ENCODE measurements around the gene ULK3.

ULK3 gene

GRCh38 chr15:74787251-74788041 is 55.5 kb downstream of the ULK3 start (continued):
- peak; percentile 99 for TF ChIP-seq ZNF335 (tag by site-specific recombination; conservative IDR thresholded peaks at IDR 0.05)
- TF ChIP-seq SP3 (tag by site-specific recombination; IDR thresholded peaks at IDR 0.05): no peak
- TF ChIP-seq, protein P1, sequence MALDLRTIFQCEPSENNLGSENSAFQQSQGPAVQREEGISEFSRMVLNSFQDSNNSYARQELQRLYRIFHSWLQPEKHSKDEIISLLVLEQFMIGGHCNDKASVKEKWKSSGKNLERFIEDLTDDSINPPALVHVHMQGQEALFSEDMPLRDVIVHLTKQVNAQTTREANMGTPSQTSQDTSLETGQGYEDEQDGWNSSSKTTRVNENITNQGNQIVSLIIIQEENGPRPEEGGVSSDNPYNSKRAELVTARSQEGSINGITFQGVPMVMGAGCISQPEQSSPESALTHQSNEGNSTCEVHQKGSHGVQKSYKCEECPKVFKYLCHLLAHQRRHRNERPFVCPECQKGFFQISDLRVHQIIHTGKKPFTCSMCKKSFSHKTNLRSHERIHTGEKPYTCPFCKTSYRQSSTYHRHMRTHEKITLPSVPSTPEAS (tag by site-specific recombination; IDR thresholded peaks at IDR 0.05): peak; percentile 65; the same call in 1 of the 2 replicates
- TF ChIP-seq ZBTB44 (tag by site-specific recombination; IDR thresholded peaks at IDR 0.05): peak; percentile 94
- peak; percentile 89 for TF ChIP-seq ZNF2 (tag by site-specific recombination; IDR thresholded peaks at IDR 0.05)
- TF ChIP-seq, protein P2, sequence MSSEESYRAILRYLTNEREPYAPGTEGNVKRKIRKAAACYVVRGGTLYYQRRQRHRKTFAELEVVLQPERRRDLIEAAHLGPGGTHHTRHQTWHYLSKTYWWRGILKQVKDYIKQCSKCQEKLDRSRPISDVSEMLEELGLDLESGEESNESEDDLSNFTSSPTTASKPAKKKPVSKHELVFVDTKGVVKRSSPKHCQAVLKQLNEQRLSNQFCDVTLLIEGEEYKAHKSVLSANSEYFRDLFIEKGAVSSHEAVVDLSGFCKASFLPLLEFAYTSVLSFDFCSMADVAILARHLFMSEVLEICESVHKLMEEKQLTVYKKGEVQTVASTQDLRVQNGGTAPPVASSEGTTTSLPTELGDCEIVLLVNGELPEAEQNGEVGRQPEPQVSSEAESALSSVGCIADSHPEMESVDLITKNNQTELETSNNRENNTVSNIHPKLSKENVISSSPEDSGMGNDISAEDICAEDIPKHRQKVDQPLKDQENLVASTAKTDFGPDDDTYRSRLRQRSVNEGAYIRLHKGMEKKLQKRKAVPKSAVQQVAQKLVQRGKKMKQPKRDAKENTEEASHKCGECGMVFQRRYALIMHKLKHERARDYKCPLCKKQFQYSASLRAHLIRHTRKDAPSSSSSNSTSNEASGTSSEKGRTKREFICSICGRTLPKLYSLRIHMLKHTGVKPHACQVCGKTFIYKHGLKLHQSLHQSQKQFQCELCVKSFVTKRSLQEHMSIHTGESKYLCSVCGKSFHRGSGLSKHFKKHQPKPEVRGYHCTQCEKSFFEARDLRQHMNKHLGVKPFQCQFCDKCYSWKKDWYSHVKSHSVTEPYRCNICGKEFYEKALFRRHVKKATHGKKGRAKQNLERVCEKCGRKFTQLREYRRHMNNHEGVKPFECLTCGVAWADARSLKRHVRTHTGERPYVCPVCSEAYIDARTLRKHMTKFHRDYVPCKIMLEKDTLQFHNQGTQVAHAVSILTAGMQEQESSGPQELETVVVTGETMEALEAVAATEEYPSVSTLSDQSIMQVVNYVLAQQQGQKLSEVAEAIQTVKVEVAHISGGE (tag by site-specific recombination; conservative IDR thresholded peaks at IDR 0.05; ENCODE audit: low read depth): peak; percentile 54; the same call in 1 of the 2 replicates
- peak; percentile 31; the same call in 1 of the 2 replicates for TF ChIP-seq ZNF394 (tag by site-specific recombination; IDR thresholded peaks at IDR 0.05; ENCODE audit: borderline replicate concordance)
- TF ChIP-seq KLF10 (tag by site-specific recombination; IDR thresholded peaks at IDR 0.05): peak; percentile 33
- no peak for TF ChIP-seq PRDM1 (tag by site-specific recombination; IDR thresholded peaks at IDR 0.05)
- no peak for TF ChIP-seq ZNF155 (tag by site-specific recombination; IDR thresholded peaks at IDR 0.05)
- TF ChIP-seq FEZF1 (tag by site-specific recombination; IDR thresholded peaks at IDR 0.05): no peak
- TF ChIP-seq, protein P3, sequence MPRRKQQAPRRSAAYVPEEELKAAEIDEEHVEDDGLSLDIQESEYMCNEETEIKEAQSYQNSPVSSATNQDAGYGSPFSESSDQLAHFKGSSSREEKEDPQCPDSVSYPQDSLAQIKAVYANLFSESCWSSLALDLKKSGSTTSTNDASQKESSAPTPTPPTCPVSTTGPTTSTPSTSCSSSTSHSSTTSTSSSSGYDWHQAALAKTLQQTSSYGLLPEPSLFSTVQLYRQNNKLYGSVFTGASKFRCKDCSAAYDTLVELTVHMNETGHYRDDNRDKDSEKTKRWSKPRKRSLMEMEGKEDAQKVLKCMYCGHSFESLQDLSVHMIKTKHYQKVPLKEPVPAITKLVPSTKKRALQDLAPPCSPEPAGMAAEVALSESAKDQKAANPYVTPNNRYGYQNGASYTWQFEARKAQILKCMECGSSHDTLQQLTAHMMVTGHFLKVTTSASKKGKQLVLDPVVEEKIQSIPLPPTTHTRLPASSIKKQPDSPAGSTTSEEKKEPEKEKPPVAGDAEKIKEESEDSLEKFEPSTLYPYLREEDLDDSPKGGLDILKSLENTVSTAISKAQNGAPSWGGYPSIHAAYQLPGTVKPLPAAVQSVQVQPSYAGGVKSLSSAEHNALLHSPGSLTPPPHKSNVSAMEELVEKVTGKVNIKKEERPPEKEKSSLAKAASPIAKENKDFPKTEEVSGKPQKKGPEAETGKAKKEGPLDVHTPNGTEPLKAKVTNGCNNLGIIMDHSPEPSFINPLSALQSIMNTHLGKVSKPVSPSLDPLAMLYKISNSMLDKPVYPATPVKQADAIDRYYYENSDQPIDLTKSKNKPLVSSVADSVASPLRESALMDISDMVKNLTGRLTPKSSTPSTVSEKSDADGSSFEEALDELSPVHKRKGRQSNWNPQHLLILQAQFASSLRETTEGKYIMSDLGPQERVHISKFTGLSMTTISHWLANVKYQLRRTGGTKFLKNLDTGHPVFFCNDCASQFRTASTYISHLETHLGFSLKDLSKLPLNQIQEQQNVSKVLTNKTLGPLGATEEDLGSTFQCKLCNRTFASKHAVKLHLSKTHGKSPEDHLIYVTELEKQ (tag by site-specific recombination; IDR thresholded peaks at IDR 0.05; ENCODE audit: borderline replicate concordance): no peak
- no peak for TF ChIP-seq ZBTB1 (tag by site-specific recombination; IDR thresholded peaks at IDR 0.05)
- TF ChIP-seq, protein P4, sequence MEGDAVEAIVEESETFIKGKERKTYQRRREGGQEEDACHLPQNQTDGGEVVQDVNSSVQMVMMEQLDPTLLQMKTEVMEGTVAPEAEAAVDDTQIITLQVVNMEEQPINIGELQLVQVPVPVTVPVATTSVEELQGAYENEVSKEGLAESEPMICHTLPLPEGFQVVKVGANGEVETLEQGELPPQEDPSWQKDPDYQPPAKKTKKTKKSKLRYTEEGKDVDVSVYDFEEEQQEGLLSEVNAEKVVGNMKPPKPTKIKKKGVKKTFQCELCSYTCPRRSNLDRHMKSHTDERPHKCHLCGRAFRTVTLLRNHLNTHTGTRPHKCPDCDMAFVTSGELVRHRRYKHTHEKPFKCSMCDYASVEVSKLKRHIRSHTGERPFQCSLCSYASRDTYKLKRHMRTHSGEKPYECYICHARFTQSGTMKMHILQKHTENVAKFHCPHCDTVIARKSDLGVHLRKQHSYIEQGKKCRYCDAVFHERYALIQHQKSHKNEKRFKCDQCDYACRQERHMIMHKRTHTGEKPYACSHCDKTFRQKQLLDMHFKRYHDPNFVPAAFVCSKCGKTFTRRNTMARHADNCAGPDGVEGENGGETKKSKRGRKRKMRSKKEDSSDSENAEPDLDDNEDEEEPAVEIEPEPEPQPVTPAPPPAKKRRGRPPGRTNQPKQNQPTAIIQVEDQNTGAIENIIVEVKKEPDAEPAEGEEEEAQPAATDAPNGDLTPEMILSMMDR (tag by site-specific recombination; IDR thresholded peaks at IDR 0.05): peak; percentile 89
- TF ChIP-seq ZNF416 (tag by site-specific recombination; IDR thresholded peaks at IDR 0.05): no peak
- TF ChIP-seq ZNF76 (tag by site-specific recombination; IDR thresholded peaks at IDR 0.05; ENCODE audit: borderline replicate concordance, low read depth): 0 out of 2 replicates have a peak, but pooled peaks have one; percentile 15
- TF ChIP-seq, protein P5, sequence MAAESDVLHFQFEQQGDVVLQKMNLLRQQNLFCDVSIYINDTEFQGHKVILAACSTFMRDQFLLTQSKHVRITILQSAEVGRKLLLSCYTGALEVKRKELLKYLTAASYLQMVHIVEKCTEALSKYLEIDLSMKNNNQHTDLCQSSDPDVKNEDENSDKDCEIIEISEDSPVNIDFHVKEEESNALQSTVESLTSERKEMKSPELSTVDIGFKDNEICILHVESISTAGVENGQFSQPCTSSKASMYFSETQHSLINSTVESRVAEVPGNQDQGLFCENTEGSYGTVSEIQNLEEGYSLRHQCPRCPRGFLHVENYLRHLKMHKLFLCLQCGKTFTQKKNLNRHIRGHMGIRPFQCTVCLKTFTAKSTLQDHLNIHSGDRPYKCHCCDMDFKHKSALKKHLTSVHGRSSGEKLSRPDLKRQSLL (tag by site-specific recombination; IDR thresholded peaks at IDR 0.05): no peak
- no peak for TF ChIP-seq ZNF114 (tag by site-specific recombination; IDR thresholded peaks at IDR 0.05)
- no peak for TF ChIP-seq ZBTB49 (tag by site-specific recombination; IDR thresholded peaks at IDR 0.05; ENCODE audit: low read depth)
- no peak for TF ChIP-seq ZNF501 (tag by site-specific recombination; IDR thresholded peaks at IDR 0.05)
- no peak for TF ChIP-seq ZNF266 (tag by site-specific recombination; IDR thresholded peaks at IDR 0.05; ENCODE audit: low read depth)
- TF ChIP-seq ZNF366 (tag by site-specific recombination; conservative IDR thresholded peaks at IDR 0.05): peak; percentile 98
- TF ChIP-seq KLF1 (tag by site-specific recombination; IDR thresholded peaks at IDR 0.05): 0 out of 2 replicates have a peak, but pooled peaks have one; percentile 25
